Hippocampal formation (tissue), 2 donors: ENCODE data around the gene TSHZ2.

Experiments
- DNase-seq, 2 donors: peaks; one replicate each; lab custom pipeline; 2025; lab: John Stamatoyannopoulos, UW

The TSHZ2 gene

GRCh38 chr20:53381568-53382262 is 409.6 kb downstream of the TSHZ2 start:
- no peak for DNase-seq

- no peak for DNase-seq
These were observed 410.2 kb downstream of the TSHZ2 start for GRCh38 chr20:53382263-53382844.

- no peak for DNase-seq
These were observed 411.8 kb downstream of the TSHZ2 start for GRCh38 chr20:53383916-53384315.

- no peak for DNase-seq
These were observed 412.2 kb downstream of the TSHZ2 start for GRCh38 chr20:53384392-53384791.

GRCh38 chr20:53385941-53386767 is 414.0 kb downstream of the TSHZ2 start:
- DNase-seq, result no peak

- DNase-seq, result no peak
These were observed 416.0 kb downstream of the TSHZ2 start for GRCh38 chr20:53387983-53388675.

GRCh38 chr20:53389516-53390300 is 417.6 kb downstream of the TSHZ2 start:
- DNase-seq, result no peak

- no peak for DNase-seq
These were observed 418.6 kb downstream of the TSHZ2 start for GRCh38 chr20:53390770-53391169.

- DNase-seq, result no peak
These were observed 422.3 kb downstream of the TSHZ2 start for GRCh38 chr20:53394433-53394832.

GRCh38 chr20:53395188-53395923 is 423.2 kb downstream of the TSHZ2 start:
- DNase-seq, result no peak

- DNase-seq, result no peak
These were observed 426.9 kb downstream of the TSHZ2 start for GRCh38 chr20:53399083-53399482.

GRCh38 chr20:53399592-53400335 is 427.6 kb downstream of the TSHZ2 start:
- no peak for DNase-seq

GRCh38 chr20:53402233-53403005 is 430.3 kb downstream of the TSHZ2 start:
- no peak for DNase-seq

GRCh38 chr20:53403029-53403428 is 430.9 kb downstream of the TSHZ2 start:
- no peak for DNase-seq

- DNase-seq, result no peak
These were observed 433.0 kb downstream of the TSHZ2 start for GRCh38 chr20:53405139-53405538.

GRCh38 chr20:53406580-53406979 is 434.4 kb downstream of the TSHZ2 start:
- no peak for DNase-seq

- DNase-seq, result no peak
These were observed 436.7 kb downstream of the TSHZ2 start for GRCh38 chr20:53408691-53409446.

- DNase-seq, result no peak
These were observed 437.2 kb downstream of the TSHZ2 start for GRCh38 chr20:53409447-53409717.

GRCh38 chr20:53411129-53411528 is 439.0 kb downstream of the TSHZ2 start:
- no peak for DNase-seq
